Stimulated activated CD4-positive, alpha-beta T cell treated with anti-CD3 and anti-CD28 coated beads, Interleukin-4, amount 100 ng/mL, for 48 hours (primary cell): ENCODE data around the gene TNFSF15.

ENCODE experiments used
- DNase-seq, 2 donors: peaks; one replicate each; pipeline ENCODE4 v3.0.0-alpha.2; 2020; ENCODE audit warnings: low read depth in 2 of 2

TNFSF15 gene

GRCh38 chr9:114789006-114789405 is 16.8 kb downstream of the TNFSF15 start:
- DNase-seq = no peak

- DNase-seq = no peak
These were observed 17.9 kb downstream of the TNFSF15 start for GRCh38 chr9:114787781-114788498.

- no peak for DNase-seq
These were observed 18.6 kb downstream of the TNFSF15 start for GRCh38 chr9:114787214-114787613.

- DNase-seq = no peak
These were observed 19.8 kb downstream of the TNFSF15 start for GRCh38 chr9:114785866-114786650.

GRCh38 chr9:114784721-114785279 is 21.0 kb downstream of the TNFSF15 start:
- no peak for DNase-seq

GRCh38 chr9:114782586-114782985 is 23.3 kb downstream of the TNFSF15 start:
- DNase-seq = no peak

- no peak for DNase-seq
These were observed 26.4 kb downstream of the TNFSF15 start for GRCh38 chr9:114779352-114779845.

- DNase-seq = peak; percentile 13 to 21
These were observed 27.8 kb downstream of the TNFSF15 start for GRCh38 chr9:114777821-114778609.

GRCh38 chr9:114776683-114777399 is 29.0 kb downstream of the TNFSF15 start:
- no peak for DNase-seq

- DNase-seq = no peak
These were observed 29.9 kb downstream of the TNFSF15 start for GRCh38 chr9:114775981-114776380.

GRCh38 chr9:114775121-114775520 is 30.7 kb downstream of the TNFSF15 start:
- no peak for DNase-seq

GRCh38 chr9:114774524-114774923 is 31.3 kb downstream of the TNFSF15 start:
- no peak for DNase-seq

GRCh38 chr9:114771889-114772288 is 34.0 kb downstream of the TNFSF15 start:
- no peak for DNase-seq

GRCh38 chr9:114770991-114771390 is 34.8 kb downstream of the TNFSF15 start:
- DNase-seq = no peak

- DNase-seq = no peak
These were observed 36.2 kb downstream of the TNFSF15 start for GRCh38 chr9:114769624-114770023.

- DNase-seq = no peak
These were observed 42.6 kb downstream of the TNFSF15 start for GRCh38 chr9:114763220-114763619.

GRCh38 chr9:114761523-114761922 is 44.3 kb downstream of the TNFSF15 start:
- no peak for DNase-seq

GRCh38 chr9:114759512-114760341 is 46.1 kb downstream of the TNFSF15 start:
- no peak for DNase-seq

- no peak for DNase-seq
These were observed 47.9 kb downstream of the TNFSF15 start for GRCh38 chr9:114757984-114758383.

GRCh38 chr9:114757395-114757794 is 48.4 kb downstream of the TNFSF15 start:
- DNase-seq = no peak
